Measurements from ENCODE around the gene GARIN5B.

Gene GARIN5B

GRCh38 chr19:55384131-55384919 is 21.3 kb upstream of the GARIN5B start, which contains the start of gene TMEM238:
Gene TMEM238, minus strand, starts transcription at chr19:55384292. Its CDS starts 33 bp downstream, at chr19:55384259.
- Mint-ChIP-seq H3K4me3 (peak within 1 kb of the TSS; percentile 94 to 97), H3K9me3 (no peaks in the 10 kb centered on the region), H3K27ac (peak within 1 kb of the TSS; percentile 96 to 99), H3K36me3 (ENCODE audit: insufficient read depth) (peaks cover 50% of the 10 kb centered on the region), H3K27me3 (no peaks in the 10 kb centered on the region), H3K4me1 (ENCODE audit: low read depth in 2 of 2) (peaks cover 51 to 59% of the 10 kb centered on the region in 2 donors)
- no peak for ATAC-seq (replicated peaks)
- DNase-seq = peak in 1 of 3 experiments; percentile 29

DNA sequence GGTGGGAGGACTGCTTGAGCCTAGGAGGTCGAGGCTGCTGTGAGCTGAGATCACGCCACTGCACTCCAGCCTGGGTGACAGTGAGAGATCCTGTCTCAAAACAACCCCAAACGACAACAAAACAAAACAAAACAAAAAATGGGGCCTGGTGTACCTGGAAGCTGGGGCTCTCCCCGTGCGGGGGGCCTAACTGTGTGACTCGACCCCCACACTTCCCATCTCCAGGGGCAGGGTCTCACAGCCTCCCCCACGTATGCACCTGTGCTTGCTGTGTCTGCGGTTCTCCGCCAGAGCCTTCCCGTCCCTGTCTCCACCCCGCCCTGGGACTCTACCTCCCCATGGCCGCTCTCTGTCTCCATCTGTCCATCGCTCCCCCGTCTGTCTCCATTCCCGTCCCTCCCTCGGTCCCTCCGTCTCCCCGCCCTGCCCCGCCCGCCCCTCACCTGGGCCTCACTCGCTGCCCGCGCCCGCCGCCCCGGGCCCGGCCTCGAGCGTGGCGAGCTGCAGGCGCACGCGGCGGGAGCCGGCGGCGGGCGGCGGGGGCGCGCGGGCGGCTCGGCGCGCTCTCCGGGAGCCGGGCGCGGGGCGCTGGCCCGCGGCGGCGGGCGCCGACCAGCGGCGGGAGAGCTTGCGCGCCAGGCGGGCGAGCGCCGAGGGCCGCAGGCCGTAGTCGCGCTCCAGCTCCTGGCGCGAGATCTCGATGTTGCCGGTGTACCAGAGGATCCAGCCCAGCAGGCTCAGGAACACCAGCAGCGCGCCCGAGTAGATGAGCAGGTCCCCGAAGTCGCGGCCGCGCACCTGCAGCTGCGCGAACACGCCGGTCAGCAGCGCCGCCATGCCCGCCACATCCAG is 20.4 kb upstream of the GARIN5B start:
- Mint-ChIP-seq H3K4me1 (ENCODE audit: low read depth in 2 of 2) (peaks cover 44 to 53% of the 10 kb centered on the region in 2 donors), H3K9me3 (no peaks in the 10 kb centered on the region), H3K4me3 (peak overlapping the region; percentile 87 to 94), H3K36me3 (ENCODE audit: insufficient read depth) (peaks cover 43% of the 10 kb centered on the region), H3K27me3 (no peaks in the 10 kb centered on the region), H3K27ac (peak overlapping the region; percentile 70 to 71)
- DNase-seq = peak in 1 of 3 experiments; percentile 38
- peak; percentile 3 for ATAC-seq (replicated peaks)

DNA sequence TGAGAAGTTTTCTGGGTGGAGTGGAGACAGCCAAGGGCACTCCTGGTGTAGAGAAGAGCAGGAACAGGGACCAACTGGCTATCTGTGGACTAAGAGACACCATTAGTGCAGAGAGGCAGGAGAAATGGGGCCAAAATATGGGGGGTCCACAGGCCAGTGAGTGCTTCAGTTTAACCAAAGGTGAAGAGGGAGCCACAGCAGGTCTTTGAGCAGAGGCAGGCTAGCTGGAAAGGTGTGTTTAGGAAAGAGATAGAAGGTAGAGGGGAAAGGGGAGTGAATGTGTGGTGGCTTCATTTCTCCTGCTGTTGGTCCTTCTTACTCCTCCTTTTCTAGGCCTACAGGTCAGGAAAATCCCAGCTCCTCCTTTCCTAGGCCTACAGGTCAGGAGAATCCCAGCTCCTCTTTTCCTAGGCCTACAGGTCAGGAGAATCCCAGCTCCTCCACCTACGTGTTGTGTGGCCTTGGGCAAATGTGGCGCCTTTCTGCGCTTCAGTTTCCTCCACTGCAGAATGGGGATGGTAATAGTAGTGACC is 19.5 kb upstream of the GARIN5B start:
- H3K36me3 Mint-ChIP-seq (ENCODE audit: insufficient read depth) = peaks cover 39% of the 10 kb centered on the region
- H3K9me3 Mint-ChIP-seq = no peaks in the 10 kb centered on the region
- no peak for ATAC-seq (replicated peaks)
- H3K4me1 Mint-ChIP-seq (ENCODE audit: low read depth in 2 of 2) = peaks cover 38 to 48% of the 10 kb centered on the region in 2 donors
- DNase-seq = no peak
- no peaks in the 10 kb centered on the region for H3K27me3 Mint-ChIP-seq
- H3K4me3 Mint-ChIP-seq = peak overlapping the region; percentile 87 to 94
- H3K27ac Mint-ChIP-seq = peak overlapping the region; percentile 70 to 71

GRCh38 chr19:55382013-55382412 is 19.0 kb upstream of the GARIN5B start:
- peak overlapping the region; percentile 87 to 94 for H3K4me3 Mint-ChIP-seq
- ATAC-seq (replicated peaks) (no peak), DNase-seq (no peak)
- H3K9me3 Mint-ChIP-seq = no peaks in the 10 kb centered on the region
- peaks cover 33% of the 10 kb centered on the region for H3K36me3 Mint-ChIP-seq (ENCODE audit: insufficient read depth)
- no peaks in the 10 kb centered on the region for H3K27me3 Mint-ChIP-seq
- peak overlapping the region in 1 of 2 donors; percentile 71 for H3K27ac Mint-ChIP-seq
- peaks cover 33 to 42% of the 10 kb centered on the region in 2 donors for H3K4me1 Mint-ChIP-seq (ENCODE audit: low read depth in 2 of 2)

DNA sequence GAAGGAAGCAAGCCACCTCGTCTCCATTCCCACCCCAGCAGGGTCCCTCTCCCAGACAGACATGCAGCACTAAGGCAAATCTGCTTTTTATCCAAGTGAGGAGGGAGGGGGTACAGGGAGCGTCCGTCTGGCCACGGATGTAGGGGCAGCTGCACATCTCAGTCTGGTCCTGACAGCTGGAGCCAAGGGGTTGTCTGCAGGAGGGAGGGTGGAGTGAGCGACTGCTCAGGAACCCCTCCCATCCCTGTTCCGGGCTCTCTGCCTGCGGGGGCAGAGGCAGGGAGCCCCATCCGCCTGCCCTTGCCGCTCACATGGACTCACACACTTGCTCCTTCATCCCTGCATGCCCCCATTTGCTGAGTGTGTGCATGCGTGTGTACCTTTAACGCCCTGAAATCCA is 16.1 kb upstream of the GARIN5B start:
- DNase-seq = no peak
- Mint-ChIP-seq H3K36me3 (ENCODE audit: insufficient read depth) (peaks cover 8% of the 10 kb centered on the region), H3K27ac (no peak overlapping the region), H3K27me3 (peaks cover 5 to 21% of the 10 kb centered on the region in 2 donors), H3K4me1 (ENCODE audit: low read depth in 2 of 2) (peaks cover 13 to 18% of the 10 kb centered on the region in 2 donors), H3K9me3 (no peaks in the 10 kb centered on the region), H3K4me3 (no peak overlapping the region)
- no peak for ATAC-seq (replicated peaks)

- ATAC-seq (replicated peaks) = no peak
- peaks cover 13 to 37% of the 10 kb centered on the region in 2 donors for H3K27me3 Mint-ChIP-seq
- H3K36me3 Mint-ChIP-seq (ENCODE audit: insufficient read depth) = peaks cover 8% of the 10 kb centered on the region
- no peaks in the 10 kb centered on the region for H3K9me3 Mint-ChIP-seq
- DNase-seq = no peak
- H3K4me1 Mint-ChIP-seq (ENCODE audit: low read depth in 2 of 2) = peaks cover 5 to 14% of the 10 kb centered on the region in 2 donors
- H3K4me3 Mint-ChIP-seq = no peak overlapping the region
- no peak overlapping the region for H3K27ac Mint-ChIP-seq
These were observed 14.5 kb upstream of the GARIN5B start for GRCh38 chr19:55377356-55378131.

DNA sequence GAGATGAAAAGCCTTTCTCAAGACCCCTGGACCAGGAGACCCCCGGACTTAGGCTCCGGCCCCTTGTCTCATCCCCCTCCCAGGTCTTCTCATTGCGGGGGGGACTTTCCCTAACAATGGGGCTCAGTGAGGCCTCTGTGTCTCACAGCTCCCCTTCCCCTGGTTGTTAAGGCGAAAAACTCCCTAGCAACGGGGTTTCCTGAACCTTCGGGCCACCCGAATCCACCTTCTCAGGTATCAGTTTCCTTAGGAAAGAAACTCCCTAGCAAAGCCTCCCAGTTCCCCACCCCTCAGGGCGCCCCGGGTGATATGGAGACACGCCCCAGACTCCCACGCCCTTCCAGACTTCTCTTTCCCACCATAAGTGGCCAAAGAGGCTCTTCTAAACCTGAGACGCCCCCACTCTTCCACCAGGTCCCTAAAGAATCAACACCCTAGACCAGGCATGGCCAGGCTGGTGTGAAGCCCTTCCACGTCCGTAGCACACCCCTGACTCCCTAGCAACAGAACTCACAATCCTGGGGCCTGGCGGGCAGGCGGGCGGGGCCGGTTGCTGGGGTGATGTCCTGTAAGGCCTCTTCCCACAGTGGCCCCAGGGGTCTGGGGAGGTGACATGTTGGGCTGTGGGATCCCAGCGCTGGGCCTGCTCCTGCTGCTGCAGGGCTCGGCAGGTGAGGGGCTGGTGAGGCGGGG is 13.3 kb upstream of the GARIN5B start, which contains the start of gene TMEM190:
Gene TMEM190 (plus strand): TSS at position 586 of the 693 bp plus-strand sequence. CDS start 28 bp downstream, at position 614.
- peaks cover 8% of the 10 kb centered on the region for H3K36me3 Mint-ChIP-seq (ENCODE audit: insufficient read depth)
- peaks cover 24 to 49% of the 10 kb centered on the region in 2 donors for H3K27me3 Mint-ChIP-seq
- peak within 1 kb of the TSS in 1 of 2 donors; percentile 65 for H3K27ac Mint-ChIP-seq
- H3K4me1 Mint-ChIP-seq (ENCODE audit: low read depth in 2 of 2) = peaks cover 0 to 4% of the 10 kb centered on the region in 2 donors
- DNase-seq = no peak
- no peak within 1 kb of the TSS for H3K4me3 Mint-ChIP-seq
- no peak for ATAC-seq (replicated peaks)
- H3K9me3 Mint-ChIP-seq = no peaks in the 10 kb centered on the region

DNA sequence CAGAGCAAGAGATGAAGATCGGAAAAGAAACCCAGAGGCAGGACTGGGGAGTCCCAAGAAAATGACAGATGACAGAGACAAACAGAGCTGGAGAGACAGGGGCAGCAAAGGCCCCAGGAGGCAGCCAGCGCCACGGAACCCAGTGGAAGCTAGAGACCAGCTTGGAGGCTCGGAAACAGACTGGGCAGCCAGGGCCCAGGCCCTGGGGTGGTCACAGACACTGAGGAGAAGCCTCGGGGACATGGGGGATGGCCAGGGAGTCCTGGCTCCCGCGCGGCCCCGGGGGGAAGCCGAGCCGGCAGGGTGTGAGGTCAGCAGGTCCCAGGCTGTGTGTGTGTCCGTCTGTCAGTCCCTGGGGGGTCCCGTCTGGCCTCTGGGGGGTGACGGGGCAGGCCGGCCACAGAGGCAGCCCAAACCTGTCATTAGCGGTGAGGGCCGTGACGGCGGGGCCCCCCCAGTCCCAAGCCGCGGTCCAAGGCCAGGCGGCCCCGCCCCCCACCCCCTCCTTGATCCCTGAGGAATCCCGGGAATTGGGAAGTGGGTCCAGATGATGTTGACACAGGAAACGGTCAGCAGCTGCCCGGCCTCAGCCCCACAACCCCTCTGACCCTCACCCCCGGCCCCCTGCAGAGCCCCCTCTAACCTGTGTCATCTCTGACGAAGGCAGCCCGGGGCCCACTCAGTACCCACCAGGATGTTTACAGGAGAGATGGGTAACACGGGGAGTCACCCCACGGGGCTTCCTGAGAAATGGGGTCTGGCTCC is 11.1 kb upstream of the GARIN5B start:
- ATAC-seq (replicated peaks) (no peak), DNase-seq (no peak)
- Mint-ChIP-seq H3K4me3 (no peak overlapping the region), H3K4me1 (ENCODE audit: low read depth in 2 of 2) (peaks cover 5 to 8% of the 10 kb centered on the region in 2 donors), H3K36me3 (ENCODE audit: insufficient read depth) (peaks cover 5% of the 10 kb centered on the region), H3K27ac (no peak overlapping the region), H3K9me3 (no peaks in the 10 kb centered on the region), H3K27me3 (peaks cover 42 to 69% of the 10 kb centered on the region in 2 donors)

DNA sequence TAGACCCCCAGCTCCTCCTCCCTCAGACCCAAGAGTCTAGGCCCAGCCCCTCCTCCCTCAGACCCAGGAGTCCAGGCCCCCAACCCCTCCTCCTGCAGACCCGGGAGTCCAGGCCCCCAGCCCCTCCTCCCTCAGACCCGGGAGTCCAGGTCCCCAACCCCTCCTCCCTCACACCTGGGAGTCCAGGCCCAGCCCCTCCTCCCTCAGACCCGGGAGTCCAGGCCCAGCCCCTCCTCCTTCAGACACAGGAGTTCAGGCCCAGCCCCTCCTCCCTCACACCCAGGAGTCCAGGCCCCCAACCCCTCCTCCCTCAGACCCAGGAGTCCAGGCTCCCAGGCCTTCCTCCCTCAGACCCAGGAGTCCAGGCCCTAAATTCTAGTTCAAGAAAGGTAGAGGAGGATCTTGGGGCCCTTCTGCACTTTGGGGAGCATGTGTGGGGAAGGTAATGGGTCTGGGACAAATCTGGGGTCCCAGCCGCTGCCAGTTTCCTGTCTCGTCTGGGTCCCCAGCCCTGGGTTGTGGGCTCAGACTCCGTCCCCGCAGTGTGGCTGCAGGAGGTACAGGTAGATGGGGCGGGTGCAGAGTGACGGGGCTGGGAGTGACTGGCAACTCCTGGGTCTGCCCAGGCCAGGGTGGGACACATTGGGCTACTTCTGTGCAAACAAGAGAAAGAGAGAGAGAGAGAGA is 10.4 kb upstream of the GARIN5B start:
- peaks cover 5 to 8% of the 10 kb centered on the region in 2 donors for H3K4me1 Mint-ChIP-seq (ENCODE audit: low read depth in 2 of 2)
- DNase-seq = no peak
- H3K27me3 Mint-ChIP-seq = peaks cover 42 to 75% of the 10 kb centered on the region in 2 donors
- H3K9me3 Mint-ChIP-seq = no peaks in the 10 kb centered on the region
- peaks cover 5% of the 10 kb centered on the region for H3K36me3 Mint-ChIP-seq (ENCODE audit: insufficient read depth)
- no peak for ATAC-seq (replicated peaks)
- H3K27ac Mint-ChIP-seq = no peak overlapping the region
- no peak overlapping the region for H3K4me3 Mint-ChIP-seq

GRCh38 chr19:55372316-55373081 is 9.4 kb upstream of the GARIN5B start:
- no peak overlapping the region for H3K27ac Mint-ChIP-seq
- H3K36me3 Mint-ChIP-seq (ENCODE audit: insufficient read depth) = no peaks in the 10 kb centered on the region
- peaks cover 5 to 8% of the 10 kb centered on the region in 2 donors for H3K4me1 Mint-ChIP-seq (ENCODE audit: low read depth in 2 of 2)
- peaks cover 47 to 84% of the 10 kb centered on the region in 2 donors for H3K27me3 Mint-ChIP-seq
- H3K4me3 Mint-ChIP-seq = no peak overlapping the region
- no peaks in the 10 kb centered on the region for H3K9me3 Mint-ChIP-seq
- ATAC-seq (replicated peaks) = peak; percentile 24
- no peak for DNase-seq
